HG03520 (cell line): Measurements from ENCODE around the gene NEK5.

Experiments used
- ATAC-seq: cut with Tn5 transposase; IDR thresholded peaks from one replicate; pipeline ENCODE4 v1.9.1; 2021; ENCODE audit warnings: mild to moderate bottlenecking, moderate library complexity; ENCODE audit not compliant: unreplicated experiment

Gene NEK5

GRCh38 chr13:51995677-51996551 lies 133.0 kb downstream of the NEK5 start:
- no peak for ATAC-seq

DNA sequence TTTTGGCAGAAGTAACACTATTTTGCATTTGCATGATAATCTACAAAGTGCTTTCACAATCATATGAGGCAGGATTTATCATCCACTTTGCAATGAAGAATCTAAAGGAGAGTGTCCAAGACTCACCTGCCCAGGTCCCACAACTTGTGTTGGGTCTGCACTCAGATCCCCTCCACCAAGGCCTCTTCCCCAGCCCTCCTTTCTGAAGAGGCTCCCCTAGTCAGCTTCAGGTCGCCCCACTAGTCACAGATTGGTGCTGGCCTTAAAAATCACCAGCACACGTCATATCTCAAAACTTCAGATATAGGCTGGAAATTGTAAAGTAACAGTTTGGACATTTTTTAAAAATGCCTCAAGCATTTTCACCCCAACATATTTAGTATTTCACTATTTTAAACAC lies 135.2 kb downstream of the NEK5 start:
- ATAC-seq: no peak

DNA sequence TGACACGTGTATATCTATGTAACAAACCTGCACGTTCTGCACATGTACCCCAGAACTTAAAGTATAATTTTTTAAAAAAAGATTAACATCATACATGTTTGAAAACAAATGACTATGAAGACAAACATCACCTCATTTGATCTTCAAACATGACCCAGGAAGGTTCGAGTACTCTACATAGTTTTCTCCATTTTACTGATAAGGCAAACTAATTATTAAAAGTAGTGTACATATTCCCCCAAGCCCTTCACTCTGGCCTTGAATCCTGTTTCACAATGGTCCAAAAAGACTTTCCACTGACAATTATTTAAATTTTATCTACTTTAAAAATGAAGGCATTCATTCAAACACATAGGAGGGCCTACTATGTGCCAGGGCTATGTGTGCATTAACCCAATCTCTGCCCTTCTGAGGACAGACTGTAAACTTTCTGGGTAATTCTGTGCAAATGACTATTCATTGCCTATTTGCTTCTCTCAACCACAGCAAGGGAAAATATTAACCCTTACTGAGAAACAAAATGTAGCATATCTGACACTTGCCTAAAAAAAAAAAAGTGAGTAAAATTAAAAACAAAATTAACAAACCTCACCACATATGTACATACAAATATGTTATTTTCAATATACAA lies 139.8 kb downstream of the NEK5 start:
- ATAC-seq: no peak
